NCI-H2081 (cell line): ENCODE results near the gene POLR3H.
A peak's percentile ranks its signal among the peaks of the same experiment; 100 is the strongest.
"Not testable (repeated sequence)": the region's sequence is repeated elsewhere in the genome, so short reads cannot be mapped to it uniquely, and the experiment has no call there.

ENCODE experiments used
- DNase-seq, 2 experiments: peaks; one replicate each; lab custom pipeline; 2025; lab: John Stamatoyannopoulos, UW

Gene POLR3H

GRCh38 chr22:41543854-41544670 lies at the start of gene POLR3H:
Gene POLR3H, minus strand, starts transcription at chr22:41544470. Its CDS starts 369 bp downstream, at chr22:41544101.
- peak; percentile 95 for DNase-seq

GRCh38 chr22:41593336-41593960 lies 49.2 kb upstream of the POLR3H start:
- DNase-seq: not testable (repeated sequence)

GRCh38 chr22:41589391-41590241 lies 45.3 kb upstream of the POLR3H start, which contains the start of gene PMM1:
Gene PMM1, minus strand, starts transcription at chr22:41589840. Its CDS starts 35 bp downstream, at chr22:41589805.
- DNase-seq: peak; percentile 98 to 99

- no peak for DNase-seq
These were observed 43.1 kb upstream of the POLR3H start for GRCh38 chr22:41587347-41587723.

- DNase-seq: no peak
These were observed 41.6 kb upstream of the POLR3H start for GRCh38 chr22:41585898-41586297.

GRCh38 chr22:41584881-41585280 lies 40.6 kb upstream of the POLR3H start:
- DNase-seq: no peak

- DNase-seq: no peak
These were observed 38.4 kb upstream of the POLR3H start for GRCh38 chr22:41582694-41583093.

- no peak for DNase-seq
These were observed 35.7 kb upstream of the POLR3H start for GRCh38 chr22:41579997-41580355.

GRCh38 chr22:41579297-41579996 lies 35.2 kb upstream of the POLR3H start:
- DNase-seq: no peak

- no peak for DNase-seq
These were observed 34.5 kb upstream of the POLR3H start for GRCh38 chr22:41578818-41579217.

GRCh38 chr22:41578114-41578513 lies 33.8 kb upstream of the POLR3H start:
- DNase-seq: no peak

GRCh38 chr22:41576877-41577276 lies 32.6 kb upstream of the POLR3H start:
- peak in 1 of 2 experiments; percentile 6 for DNase-seq

GRCh38 chr22:41575533-41575932 lies 31.3 kb upstream of the POLR3H start:
- DNase-seq: no peak

GRCh38 chr22:41574847-41575381 lies 30.6 kb upstream of the POLR3H start:
- no peak for DNase-seq

GRCh38 chr22:41573677-41574076 lies 29.4 kb upstream of the POLR3H start:
- DNase-seq: no peak

GRCh38 chr22:41572305-41572704 lies 28.0 kb upstream of the POLR3H start:
- not testable (repeated sequence) for DNase-seq

- no peak for DNase-seq
These were observed 27.5 kb upstream of the POLR3H start for GRCh38 chr22:41571786-41572185.

- DNase-seq: no peak
These were observed 26.0 kb upstream of the POLR3H start for GRCh38 chr22:41570221-41570620.

GRCh38 chr22:41568811-41569210 lies 24.5 kb upstream of the POLR3H start:
- DNase-seq: no peak

- no peak for DNase-seq
These were observed 23.2 kb upstream of the POLR3H start for GRCh38 chr22:41567512-41567768.

- DNase-seq: no peak
These were observed 21.3 kb upstream of the POLR3H start for GRCh38 chr22:41565403-41566054.
